Measurements from ENCODE around the gene PRKCB. TPM values are rescaled to one million over a fixed set of nuclear protein-coding genes. Genes with fewer than 3 reads are reported as not detected.

Gene PRKCB
- total RNA-seq, 3 donors from 2014 or later, result 41.4 to 66.8 (median 63.3) TPM

- Mint-ChIP-seq H3K4me1 (ENCODE audit: low read depth) (peaks cover 88% of the 10 kb centered on the region), H3K36me3 (ENCODE audit: insufficient read depth) (peaks cover 2% of the 10 kb centered on the region)
- ATAC-seq, result no peak
These were observed 121.5 kb downstream of the PRKCB start for GRCh38 chr16:23957287-23957686.

GRCh38 chr16:23959072-23959751 is 123.4 kb downstream of the PRKCB start:
- Mint-ChIP-seq H3K27me3 (ENCODE audit: low read depth) (no peaks in the 10 kb centered on the region), H3K36me3 (ENCODE audit: insufficient read depth) (peaks cover 13% of the 10 kb centered on the region), H3K4me1 (ENCODE audit: low read depth) (peaks cover 84% of the 10 kb centered on the region), H3K4me3 (peak overlapping the region; percentile 56), H3K9me3 (no peaks in the 10 kb centered on the region)
- peak; percentile 23 to 25 for ATAC-seq
- DNase-seq, result no peak

More at GRCh38 chr16:23957287-23957686, 121.5 kb downstream of the PRKCB start:
- DNase-seq, result no peak
- Mint-ChIP-seq H3K4me3 (no peak overlapping the region), H3K27me3 (ENCODE audit: low read depth) (no peaks in the 10 kb centered on the region), H3K9me3 (no peaks in the 10 kb centered on the region)

- Mint-ChIP-seq H3K4me3 (peak overlapping the region; percentile 56), H3K36me3 (ENCODE audit: insufficient read depth) (peaks cover 14% of the 10 kb centered on the region), H3K4me1 (ENCODE audit: low read depth) (peaks cover 80% of the 10 kb centered on the region), H3K9me3 (no peaks in the 10 kb centered on the region), H3K27me3 (ENCODE audit: low read depth) (no peaks in the 10 kb centered on the region)
- no peak for ATAC-seq
- DNase-seq, result no peak
These were observed 123.9 kb downstream of the PRKCB start for GRCh38 chr16:23959752-23960072.

GRCh38 chr16:23960081-23960885 is 124.5 kb downstream of the PRKCB start:
- ATAC-seq, result no peak
- no peaks in the 10 kb centered on the region for H3K9me3 Mint-ChIP-seq
- H3K4me1 Mint-ChIP-seq (ENCODE audit: low read depth), result peaks cover 76% of the 10 kb centered on the region
- H3K4me3 Mint-ChIP-seq, result peak overlapping the region; percentile 5
- no peak for DNase-seq
- H3K36me3 Mint-ChIP-seq (ENCODE audit: insufficient read depth), result peaks cover 18% of the 10 kb centered on the region
- no peaks in the 10 kb centered on the region for H3K27me3 Mint-ChIP-seq (ENCODE audit: low read depth)

- ATAC-seq (peak; percentile 83 to 84), DNase-seq (no peak)
- Mint-ChIP-seq H3K36me3 (ENCODE audit: insufficient read depth) (peaks cover 22% of the 10 kb centered on the region), H3K27me3 (ENCODE audit: low read depth) (no peaks in the 10 kb centered on the region), H3K4me3 (peak overlapping the region; percentile 9), H3K4me1 (ENCODE audit: low read depth) (peaks cover 71% of the 10 kb centered on the region), H3K9me3 (no peaks in the 10 kb centered on the region)
These were observed 126.2 kb downstream of the PRKCB start for GRCh38 chr16:23962001-23962400.

- ATAC-seq, result no peak
- Mint-ChIP-seq H3K36me3 (ENCODE audit: insufficient read depth) (peaks cover 32% of the 10 kb centered on the region), H3K4me1 (ENCODE audit: low read depth) (peaks cover 69% of the 10 kb centered on the region)
These were observed 128.4 kb downstream of the PRKCB start for GRCh38 chr16:23964136-23964535.

GRCh38 chr16:23965137-23965733 is 129.5 kb downstream of the PRKCB start:
- H3K9me3 Mint-ChIP-seq, result no peaks in the 10 kb centered on the region

More at GRCh38 chr16:23964136-23964535, 128.4 kb downstream of the PRKCB start:
- Mint-ChIP-seq H3K9me3 (no peaks in the 10 kb centered on the region), H3K4me3 (no peak overlapping the region), H3K27me3 (ENCODE audit: low read depth) (no peaks in the 10 kb centered on the region)
- DNase-seq, result no peak

GRCh38 chr16:23966597-23967394 is 131.0 kb downstream of the PRKCB start:
- Mint-ChIP-seq H3K9me3 (no peaks in the 10 kb centered on the region), H3K4me3 (no peak overlapping the region), H3K4me1 (ENCODE audit: low read depth) (peaks cover 54% of the 10 kb centered on the region), H3K27me3 (ENCODE audit: low read depth) (no peaks in the 10 kb centered on the region), H3K36me3 (ENCODE audit: insufficient read depth) (peaks cover 32% of the 10 kb centered on the region)
- DNase-seq (no peak), ATAC-seq (no peak)

More at GRCh38 chr16:23965137-23965733, 129.5 kb downstream of the PRKCB start:
- Mint-ChIP-seq H3K36me3 (ENCODE audit: insufficient read depth) (peaks cover 32% of the 10 kb centered on the region), H3K4me3 (no peak overlapping the region), H3K4me1 (ENCODE audit: low read depth) (peaks cover 60% of the 10 kb centered on the region), H3K27me3 (ENCODE audit: low read depth) (no peaks in the 10 kb centered on the region)
- ATAC-seq, result no peak
- no peak for DNase-seq

- DNase-seq (no peak), ATAC-seq (no peak)
- H3K27me3 Mint-ChIP-seq (ENCODE audit: low read depth), result no peaks in the 10 kb centered on the region
- H3K4me3 Mint-ChIP-seq, result no peak overlapping the region
- peaks cover 51% of the 10 kb centered on the region for H3K4me1 Mint-ChIP-seq (ENCODE audit: low read depth)
- peaks cover 35% of the 10 kb centered on the region for H3K36me3 Mint-ChIP-seq (ENCODE audit: insufficient read depth)
- no peaks in the 10 kb centered on the region for H3K9me3 Mint-ChIP-seq
These were observed 132.0 kb downstream of the PRKCB start for GRCh38 chr16:23967775-23968174.

- DNase-seq (no peak), ATAC-seq (no peak)
- H3K4me3 Mint-ChIP-seq, result no peak overlapping the region
- H3K27me3 Mint-ChIP-seq (ENCODE audit: low read depth), result no peaks in the 10 kb centered on the region
- H3K9me3 Mint-ChIP-seq, result no peaks in the 10 kb centered on the region
- peaks cover 33% of the 10 kb centered on the region for H3K36me3 Mint-ChIP-seq (ENCODE audit: insufficient read depth)
- peaks cover 49% of the 10 kb centered on the region for H3K4me1 Mint-ChIP-seq (ENCODE audit: low read depth)
These were observed 132.4 kb downstream of the PRKCB start for GRCh38 chr16:23968176-23968575.

GRCh38 chr16:23969468-23970297 is 133.9 kb downstream of the PRKCB start:
- H3K36me3 Mint-ChIP-seq (ENCODE audit: insufficient read depth), result peaks cover 29% of the 10 kb centered on the region

GRCh38 chr16:23974223-23974622 is 138.4 kb downstream of the PRKCB start:
- ATAC-seq (no peak), DNase-seq (no peak)
- Mint-ChIP-seq H3K27me3 (ENCODE audit: low read depth) (no peaks in the 10 kb centered on the region), H3K4me1 (ENCODE audit: low read depth) (peaks cover 55% of the 10 kb centered on the region), H3K9me3 (no peaks in the 10 kb centered on the region), H3K36me3 (ENCODE audit: insufficient read depth) (peaks cover 12% of the 10 kb centered on the region), H3K4me3 (no peak overlapping the region)

More at GRCh38 chr16:23969468-23970297, 133.9 kb downstream of the PRKCB start:
- Mint-ChIP-seq H3K4me1 (ENCODE audit: low read depth) (peaks cover 54% of the 10 kb centered on the region), H3K9me3 (no peaks in the 10 kb centered on the region), H3K27me3 (ENCODE audit: low read depth) (no peaks in the 10 kb centered on the region), H3K4me3 (no peak overlapping the region)
- ATAC-seq (no peak), DNase-seq (no peak)

- ATAC-seq (peak in 1 of 2 donors; percentile 51), DNase-seq (no peak)
- Mint-ChIP-seq H3K27me3 (ENCODE audit: low read depth) (no peaks in the 10 kb centered on the region), H3K4me1 (ENCODE audit: low read depth) (peaks cover 59% of the 10 kb centered on the region), H3K4me3 (no peak overlapping the region), H3K36me3 (ENCODE audit: insufficient read depth) (peaks cover 12% of the 10 kb centered on the region), H3K9me3 (no peaks in the 10 kb centered on the region)
These were observed 139.5 kb downstream of the PRKCB start for GRCh38 chr16:23975293-23975692.

All from activated T-cell treated with anti-CD3 and anti-CD28 coated beads, Interleukin-2, amount 50 U/mL, for 4 hours (primary cell).